MM.1S (cell line): ENCODE results near the gene ABCB8.

ENCODE experiments used
- DNase-seq: peaks from one replicate; pipeline ENCODE4 v3.0.0-alpha.2; 2015
- H2AFZ ChIP-seq: fragments of 300-600 bp; sonication (generic); 2 replicates; pipeline ENCODE4 v1.6.0; 2016; ENCODE audit warnings: antibody characterized with exemption, low read length
- H3F3A ChIP-seq: fragments of 300-600 bp; sonication (generic); 2 replicates; pipeline ENCODE4 v1.6.1; 2016; ENCODE audit warnings: mild to moderate bottlenecking, antibody characterized with exemption, low read length, moderate library complexity, mixed read lengths; ENCODE audit not compliant: insufficient read depth
- H3K27ac ChIP-seq: fragments of 300-600 bp; sonication (generic); 2 replicates; pipeline ENCODE4 v1.5.1; 2016; ENCODE audit warnings: mild to moderate bottlenecking, low read length
- H3K27me3 ChIP-seq: fragments of 300-600 bp; sonication (generic); replicated peaks from 2 replicates; pipeline ENCODE4 v1.6.0; 2016; ENCODE audit warnings: low read length; ENCODE audit not compliant: insufficient read depth
- H3K36me3 ChIP-seq: fragments of 300-600 bp; sonication (generic); replicated peaks from 2 replicates; pipeline ENCODE4 v1.6.1; 2016; ENCODE audit warnings: mild to moderate bottlenecking, low read length, mixed read lengths; ENCODE audit not compliant: insufficient read depth
- H3K4me1 ChIP-seq: fragments of 300-600 bp; sonication (generic); 2 replicates; pipeline ENCODE4 v1.6.1; 2016; ENCODE audit warnings: low read length, mixed read lengths
- H3K4me2 ChIP-seq: fragments of 300-600 bp; sonication (generic); 2 replicates; pipeline ENCODE4 v1.6.0; 2016; ENCODE audit warnings: low read depth, low read length
- H3K4me3 ChIP-seq: fragments of 300-600 bp; sonication (generic); 2 replicates; pipeline ENCODE4 v1.5.1; 2016; ENCODE audit warnings: low read length, mixed read lengths
- H3K79me2 ChIP-seq: fragments of 300-600 bp; sonication (generic); 2 replicates; pipeline ENCODE4 v1.6.1; 2016; ENCODE audit warnings: mixed run types, low read length, mixed read lengths
- H3K9ac ChIP-seq: fragments of 300-600 bp; sonication (generic); 2 replicates; pipeline ENCODE4 v1.6.1; 2016; ENCODE audit warnings: low read length, mixed read lengths
- H3K9me2 ChIP-seq: fragments of 300-600 bp; sonication (generic); replicated peaks from 2 replicates; pipeline ENCODE4 v1.6.1; 2016; ENCODE audit warnings: mild to moderate bottlenecking, low read length, mixed read lengths; ENCODE audit not compliant: insufficient read depth
- H3K9me3 ChIP-seq: fragments of 300-600 bp; sonication (generic); replicated peaks from 2 replicates; pipeline ENCODE4 v1.6.1; 2016; ENCODE audit warnings: mild to moderate bottlenecking, low read length, mixed read lengths; ENCODE audit not compliant: insufficient read depth
- H4K20me1 ChIP-seq: fragments of 300-600 bp; sonication (generic); 2 replicates; pipeline ENCODE4 v1.6.1; 2016; ENCODE audit warnings: mild to moderate bottlenecking, low read length, moderate library complexity, mixed read lengths; ENCODE audit not compliant: insufficient read depth
- EZH2 ChIP-seq: fragments of 300-600 bp; sonication (generic); optimal IDR thresholded peaks from 2 replicates; pipeline ENCODE3; 2017; ENCODE audit warnings: low read depth, mild to moderate bottlenecking, antibody characterized with exemption, low read length, mixed read lengths
- EZH2phosphoT487 ChIP-seq: fragments of 300-600 bp; sonication (generic); IDR thresholded peaks from 2 replicates; pipeline ENCODE4 v1.6.1; 2018; ENCODE audit warnings: antibody characterized with exemption, low read length
- TF ChIP-seq, protein P1 (sequence below): fragments of 300-600 bp; sonication (generic); IDR thresholded peaks from 2 replicates; pipeline ENCODE4 v1.5.1; 2016; ENCODE audit warnings: antibody characterized with exemption, low read length, mixed read lengths

ABCB8 gene

GRCh38 chr7:150981644-150982043 lies 46.6 kb upstream of the ABCB8 start:
- no peaks in the 10 kb centered on the region for H3K9me2 ChIP-seq
- H3K36me3 ChIP-seq = no peaks in the 10 kb centered on the region
- no peak overlapping the region for H3K9ac ChIP-seq
- TF ChIP-seq EZH2 = no peak
- TF ChIP-seq, protein P1, sequence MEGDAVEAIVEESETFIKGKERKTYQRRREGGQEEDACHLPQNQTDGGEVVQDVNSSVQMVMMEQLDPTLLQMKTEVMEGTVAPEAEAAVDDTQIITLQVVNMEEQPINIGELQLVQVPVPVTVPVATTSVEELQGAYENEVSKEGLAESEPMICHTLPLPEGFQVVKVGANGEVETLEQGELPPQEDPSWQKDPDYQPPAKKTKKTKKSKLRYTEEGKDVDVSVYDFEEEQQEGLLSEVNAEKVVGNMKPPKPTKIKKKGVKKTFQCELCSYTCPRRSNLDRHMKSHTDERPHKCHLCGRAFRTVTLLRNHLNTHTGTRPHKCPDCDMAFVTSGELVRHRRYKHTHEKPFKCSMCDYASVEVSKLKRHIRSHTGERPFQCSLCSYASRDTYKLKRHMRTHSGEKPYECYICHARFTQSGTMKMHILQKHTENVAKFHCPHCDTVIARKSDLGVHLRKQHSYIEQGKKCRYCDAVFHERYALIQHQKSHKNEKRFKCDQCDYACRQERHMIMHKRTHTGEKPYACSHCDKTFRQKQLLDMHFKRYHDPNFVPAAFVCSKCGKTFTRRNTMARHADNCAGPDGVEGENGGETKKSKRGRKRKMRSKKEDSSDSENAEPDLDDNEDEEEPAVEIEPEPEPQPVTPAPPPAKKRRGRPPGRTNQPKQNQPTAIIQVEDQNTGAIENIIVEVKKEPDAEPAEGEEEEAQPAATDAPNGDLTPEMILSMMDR = no peak
- TF ChIP-seq EZH2phosphoT487 = no peak
- H3K4me3 ChIP-seq = no peak overlapping the region
- no peak for DNase-seq
- H3K4me2 ChIP-seq = no peak overlapping the region
- H4K20me1 ChIP-seq = no peaks in the 10 kb centered on the region
- no peak overlapping the region for H2AFZ ChIP-seq
- H3K27me3 ChIP-seq = peaks cover 50% of the 10 kb centered on the region
- peaks cover 6% of the 10 kb centered on the region; the same call in 1 of the 2 replicates for H3K4me1 ChIP-seq
- H3K27ac ChIP-seq = no peak overlapping the region
- peaks cover 7% of the 10 kb centered on the region; the same call in 1 of the 2 replicates for H3F3A ChIP-seq
- H3K79me2 ChIP-seq = 0 out of 2 replicates have a peak, but pooled peaks cover 4% of the 10 kb centered on the region
- H3K9me3 ChIP-seq = no peaks in the 10 kb centered on the region

- Histone ChIP-seq H3K4me2 (no peak overlapping the region), H3K27ac (no peak overlapping the region), H3F3A (peaks cover 7% of the 10 kb centered on the region; the same call in 1 of the 2 replicates), H3K9ac (no peak overlapping the region), H3K36me3 (no peaks in the 10 kb centered on the region), H4K20me1 (no peaks in the 10 kb centered on the region), H3K79me2 (no peaks in the 10 kb centered on the region), H3K4me3 (no peak overlapping the region), H3K9me2 (no peaks in the 10 kb centered on the region), H3K9me3 (no peaks in the 10 kb centered on the region), H3K4me1 (no peaks in the 10 kb centered on the region), H2AFZ (no peak overlapping the region), H3K27me3 (peaks cover 54% of the 10 kb centered on the region)
- no peak for TF ChIP-seq EZH2
- no peak for TF ChIP-seq EZH2phosphoT487
- DNase-seq = no peak
These were observed 45.9 kb upstream of the ABCB8 start for GRCh38 chr7:150982351-150982750.

- Histone ChIP-seq H3F3A (no peaks in the 10 kb centered on the region), H4K20me1 (no peaks in the 10 kb centered on the region; the same call in 1 of the 2 replicates), H3K4me2 (no peak overlapping the region), H2AFZ (no peak overlapping the region), H3K9me3 (no peaks in the 10 kb centered on the region), H3K27ac (no peak overlapping the region), H3K36me3 (no peaks in the 10 kb centered on the region), H3K27me3 (peaks cover 67% of the 10 kb centered on the region), H3K4me1 (no peaks in the 10 kb centered on the region), H3K9ac (no peak overlapping the region), H3K9me2 (no peaks in the 10 kb centered on the region), H3K4me3 (no peak overlapping the region), H3K79me2 (no peaks in the 10 kb centered on the region)
- DNase-seq = peak; percentile 70
- TF ChIP-seq, protein P1 = no peak
- TF ChIP-seq EZH2phosphoT487 (no peak), EZH2 (no peak)
These were observed 44.3 kb upstream of the ABCB8 start for GRCh38 chr7:150983893-150984368.

DNA sequence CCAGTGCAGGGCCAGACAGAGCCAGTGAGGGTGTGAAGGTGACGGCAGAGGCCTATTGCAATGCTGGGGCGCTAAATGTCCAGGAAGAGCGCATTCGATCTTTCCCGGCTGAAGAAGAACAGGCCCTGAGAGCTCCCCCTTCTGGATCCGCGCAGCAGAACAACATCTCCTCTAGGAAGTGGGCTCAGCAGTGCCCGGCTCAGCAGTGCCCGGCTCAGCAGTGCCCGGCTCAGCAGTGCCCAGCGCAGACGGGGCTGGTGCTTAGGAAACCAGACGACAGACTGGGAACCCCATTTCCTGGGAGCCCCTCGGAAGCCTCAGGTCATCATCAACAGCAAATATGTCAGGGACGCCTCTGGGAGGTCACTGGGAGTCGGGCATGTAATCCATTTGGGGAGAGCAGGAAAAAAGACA lies 42.1 kb upstream of the ABCB8 start:
- no peak overlapping the region for H3K9ac ChIP-seq
- TF ChIP-seq EZH2 = no peak
- TF ChIP-seq, protein P1 = peak; percentile 85
- TF ChIP-seq EZH2phosphoT487 = no peak

More for the DNA sequence above, 42.1 kb upstream of the ABCB8 start:
- no peaks in the 10 kb centered on the region; the same call in 1 of the 2 replicates for H4K20me1 ChIP-seq
- no peaks in the 10 kb centered on the region for H3K4me1 ChIP-seq
- no peaks in the 10 kb centered on the region for H3K9me2 ChIP-seq
- no peak overlapping the region for H3K4me3 ChIP-seq
- no peak overlapping the region for H3K27ac ChIP-seq
- peak overlapping the region; percentile 10; the same call in 1 of the 2 replicates for H3K4me2 ChIP-seq
- no peaks in the 10 kb centered on the region for H3K9me3 ChIP-seq
- H3K36me3 ChIP-seq = no peaks in the 10 kb centered on the region
- no peaks in the 10 kb centered on the region for H3F3A ChIP-seq
- peak; percentile 73 for DNase-seq
- H2AFZ ChIP-seq = no peak overlapping the region
- H3K79me2 ChIP-seq = no peaks in the 10 kb centered on the region
- peaks cover 69% of the 10 kb centered on the region for H3K27me3 ChIP-seq
